Measurements from ENCODE around the gene ENTHD1.
"Not testable (repeated sequence)": the region's sequence is repeated elsewhere in the genome, so short reads cannot be mapped to it uniquely, and the experiment has no call there.

The ENTHD1 gene

DNA sequence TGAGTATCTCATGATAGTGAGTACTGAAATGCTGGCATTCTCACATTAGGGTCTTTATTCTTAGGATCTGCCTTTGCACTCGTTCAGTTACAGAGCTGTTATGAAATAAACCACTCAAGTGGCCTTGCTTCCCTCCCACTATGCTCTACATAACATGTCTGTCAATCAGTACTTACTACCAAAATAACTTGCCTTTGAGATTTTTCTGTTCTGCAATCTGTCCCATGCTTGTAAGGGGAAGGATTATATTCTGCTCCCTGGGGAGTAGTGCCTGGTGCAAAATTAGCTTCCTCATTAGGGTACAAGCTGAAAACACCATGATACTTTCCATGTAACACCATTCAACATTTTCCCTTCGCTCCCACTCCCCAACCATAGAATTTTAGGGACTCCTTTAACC is 5.4 kb upstream of the ENTHD1 start:
- H3K4me1 Mint-ChIP-seq, result peaks cover 26% of the 10 kb centered on the region
- H3K4me3 Mint-ChIP-seq, result peak overlapping the region; percentile 41
- H3K27me3 Mint-ChIP-seq, result no peaks in the 10 kb centered on the region
- DNase-seq (ENCODE audit: low spot score in 2 of 2) (peak; percentile 27 to 68), ATAC-seq (ENCODE audit: low read depth) (peak; percentile 92)
- no peaks in the 10 kb centered on the region for H3K9me3 Mint-ChIP-seq
- peak overlapping the region; percentile 12 for H3K27ac Mint-ChIP-seq
- no peaks in the 10 kb centered on the region for H3K36me3 Mint-ChIP-seq

DNA sequence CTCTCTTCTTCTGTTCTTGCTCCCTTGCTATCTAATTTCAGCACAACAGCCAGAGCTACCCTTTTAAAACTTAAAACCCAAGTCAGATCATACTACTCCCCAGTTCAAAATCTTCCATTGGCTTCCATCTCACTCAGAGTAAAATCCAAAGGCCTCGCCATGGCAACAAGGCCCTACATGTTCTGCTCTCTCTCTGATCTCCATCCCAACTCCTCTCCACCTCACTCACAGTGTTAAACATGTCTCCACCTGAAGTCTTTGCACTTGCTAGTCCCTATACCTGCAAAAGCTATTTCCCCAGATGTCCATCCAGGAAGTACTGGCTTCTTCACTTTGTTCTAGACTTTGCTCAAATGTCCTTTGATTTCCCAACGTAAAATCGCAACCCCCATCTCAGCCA is 4.3 kb upstream of the ENTHD1 start:
- DNase-seq (ENCODE audit: low spot score in 2 of 2), result no peak
- Mint-ChIP-seq H3K4me3 (no peak overlapping the region), H3K36me3 (no peaks in the 10 kb centered on the region), H3K27me3 (no peaks in the 10 kb centered on the region), H3K27ac (no peak overlapping the region), H3K9me3 (no peaks in the 10 kb centered on the region), H3K4me1 (peaks cover 26% of the 10 kb centered on the region)
- no peak for ATAC-seq (ENCODE audit: low read depth)

DNA sequence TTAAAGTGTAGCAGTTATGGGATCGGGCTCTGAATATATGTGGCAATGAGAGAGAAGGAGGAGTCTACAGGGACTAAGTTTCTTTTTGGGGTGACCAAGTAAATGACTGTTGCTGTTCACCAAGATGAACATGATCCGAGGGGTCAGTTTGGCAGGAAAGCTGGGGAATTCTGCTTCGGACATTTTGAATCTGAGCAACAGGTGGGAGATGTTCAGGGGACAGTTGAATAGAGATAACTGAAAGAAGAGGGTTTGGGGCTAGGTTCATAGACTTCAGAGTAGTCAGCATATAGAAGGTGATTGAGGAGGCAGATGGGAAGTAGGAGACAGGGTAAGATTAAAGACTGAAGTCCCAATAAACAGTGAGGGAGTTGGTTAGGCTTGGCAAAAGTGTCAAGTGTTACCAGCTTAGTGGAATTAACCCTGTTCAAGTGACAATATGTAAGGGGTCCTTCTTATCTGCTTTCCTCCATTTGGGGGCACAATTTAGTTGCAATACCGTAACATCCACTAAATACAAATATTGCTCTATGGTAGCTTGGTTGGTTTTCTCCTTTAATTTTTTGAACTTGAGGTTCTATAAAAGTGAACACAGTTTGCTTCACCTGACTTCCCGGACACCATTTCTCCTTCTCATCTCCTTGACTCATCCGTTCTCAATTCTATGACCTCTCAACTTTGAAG is 2.9 kb upstream of the ENTHD1 start:
- no peaks in the 10 kb centered on the region for H3K27me3 Mint-ChIP-seq
- no peaks in the 10 kb centered on the region for H3K36me3 Mint-ChIP-seq
- DNase-seq (ENCODE audit: low spot score in 2 of 2) (no peak), ATAC-seq (ENCODE audit: low read depth) (no peak)
- no peak overlapping the region for H3K27ac Mint-ChIP-seq
- H3K9me3 Mint-ChIP-seq, result no peaks in the 10 kb centered on the region
- H3K4me3 Mint-ChIP-seq, result no peak overlapping the region
- H3K4me1 Mint-ChIP-seq, result peaks cover 21% of the 10 kb centered on the region

DNA sequence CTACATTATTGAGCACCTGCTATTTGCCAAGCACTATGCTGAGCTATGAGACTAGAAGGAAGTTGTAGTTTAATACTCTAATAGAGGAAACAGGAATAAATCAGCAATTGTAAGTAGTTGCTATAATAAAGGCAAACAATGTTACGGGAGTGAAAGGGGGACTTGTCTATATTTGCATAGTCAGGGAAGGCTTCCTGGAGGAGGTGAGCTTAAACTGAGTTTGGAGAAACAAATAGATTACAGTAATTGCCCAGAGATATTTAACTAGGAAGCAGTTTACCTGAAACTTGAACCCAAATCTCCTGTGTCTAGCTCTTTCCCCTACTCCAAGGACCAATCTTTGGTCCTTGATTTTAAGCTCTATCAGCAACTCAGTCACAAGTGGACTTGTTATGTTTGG is 2.1 kb upstream of the ENTHD1 start:
- no peaks in the 10 kb centered on the region for H3K36me3 Mint-ChIP-seq
- no peaks in the 10 kb centered on the region for H3K9me3 Mint-ChIP-seq
- no peaks in the 10 kb centered on the region for H3K27me3 Mint-ChIP-seq
- H3K27ac Mint-ChIP-seq, result no peak overlapping the region
- H3K4me3 Mint-ChIP-seq, result no peak overlapping the region
- DNase-seq (ENCODE audit: low spot score in 2 of 2) (no peak), ATAC-seq (ENCODE audit: low read depth) (no peak)
- peaks cover 14% of the 10 kb centered on the region for H3K4me1 Mint-ChIP-seq

DNA sequence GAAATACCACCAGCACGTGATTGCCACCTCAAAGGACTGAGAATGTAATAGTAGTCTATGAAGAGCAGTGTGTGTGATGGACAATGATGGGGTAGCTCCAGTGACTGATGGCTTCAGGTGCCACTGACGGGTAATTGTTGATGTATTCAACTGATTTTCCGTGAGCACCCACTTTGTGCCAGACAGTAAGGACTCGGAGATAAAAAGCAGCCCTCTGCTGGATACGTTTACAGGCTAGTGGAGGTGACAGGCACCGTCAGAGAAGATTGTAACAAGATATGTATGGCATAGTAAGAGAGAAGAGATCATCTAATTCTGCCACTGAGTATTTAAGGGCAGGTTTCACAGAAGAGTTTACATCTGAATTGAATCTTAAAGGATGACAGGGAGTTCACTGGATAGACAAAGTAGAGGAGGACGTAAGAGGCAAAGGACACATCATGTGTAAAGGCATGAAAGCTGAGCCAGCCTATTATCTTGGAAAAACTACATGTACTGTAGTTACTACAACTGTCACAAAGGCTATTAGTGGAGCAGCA is 1.1 kb upstream of the ENTHD1 start:
- DNase-seq (ENCODE audit: low spot score in 2 of 2) (no peak), ATAC-seq (ENCODE audit: low read depth) (no peak)
- Mint-ChIP-seq H3K4me1 (peaks cover 10% of the 10 kb centered on the region), H3K36me3 (no peaks in the 10 kb centered on the region), H3K27me3 (no peaks in the 10 kb centered on the region), H3K9me3 (no peaks in the 10 kb centered on the region), H3K27ac (no peak overlapping the region), H3K4me3 (no peak overlapping the region)

DNA sequence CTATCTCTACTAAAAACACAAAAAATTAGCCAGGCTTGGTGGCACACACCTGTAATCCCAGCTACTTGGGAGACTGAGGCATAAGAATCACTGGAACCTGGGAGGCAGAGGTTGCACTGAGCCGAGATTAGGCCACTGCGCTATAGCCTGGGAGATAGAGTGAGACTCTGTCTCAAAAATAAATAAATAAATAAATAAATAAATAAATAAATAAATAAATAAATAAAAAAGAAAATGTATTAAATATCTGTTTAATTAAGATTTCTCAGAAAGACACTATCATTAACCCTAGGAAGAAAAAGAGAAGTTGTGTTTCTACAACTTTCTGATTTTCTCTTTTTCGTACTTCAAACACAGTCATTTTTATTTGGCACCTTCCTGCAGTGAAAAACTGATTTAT is 3.6 kb downstream of the ENTHD1 start:
- not testable (repeated sequence) for H3K4me1 Mint-ChIP-seq; H3K36me3 Mint-ChIP-seq; H3K4me3 Mint-ChIP-seq; H3K9me3 Mint-ChIP-seq; DNase-seq (ENCODE audit: low spot score in 2 of 2); H3K27ac Mint-ChIP-seq; H3K27me3 Mint-ChIP-seq; ATAC-seq (ENCODE audit: low read depth)

DNA sequence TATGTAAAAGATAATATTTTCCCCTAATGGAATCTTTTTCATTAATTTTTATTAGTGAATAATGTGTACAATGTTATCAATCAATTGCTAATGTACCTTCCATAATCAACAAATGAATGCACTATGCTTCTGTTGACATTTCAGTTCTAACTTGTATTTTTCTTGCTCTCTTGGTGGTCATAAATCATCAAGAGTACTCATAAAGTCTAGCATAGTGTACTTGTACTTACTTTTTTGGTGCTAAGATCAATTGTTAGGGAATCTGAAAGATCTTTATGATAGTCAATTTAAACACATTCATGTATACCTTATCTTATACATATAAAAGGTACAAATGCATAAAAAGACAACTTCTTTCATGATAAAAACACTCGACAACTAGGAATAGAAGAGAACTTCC is 10.5 kb downstream of the ENTHD1 start:
- H3K4me3 Mint-ChIP-seq, result no peak overlapping the region

DNA sequence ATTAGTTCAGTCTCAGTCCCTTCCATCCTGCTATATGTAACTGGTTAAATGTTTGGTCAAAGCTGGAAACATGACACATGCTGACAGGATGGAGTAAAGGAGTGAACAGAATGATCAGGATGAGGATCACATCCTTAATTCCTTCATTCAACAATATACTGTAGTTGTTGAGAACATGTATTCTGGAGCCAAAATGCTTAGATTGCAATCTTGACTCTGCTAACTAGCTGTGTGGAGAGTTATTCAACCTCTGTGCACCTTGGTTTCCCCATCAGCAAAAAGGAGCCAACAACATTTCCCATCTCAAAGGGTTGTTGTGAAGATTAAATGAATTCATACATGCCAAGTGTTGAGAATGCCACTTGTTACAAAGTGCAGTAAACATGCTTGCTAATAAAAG is 12.8 kb downstream of the ENTHD1 start:
- ATAC-seq (ENCODE audit: low read depth) (no peak), DNase-seq (ENCODE audit: low spot score in 2 of 2) (no peak)
- no peaks in the 10 kb centered on the region for H3K9me3 Mint-ChIP-seq
- no peak overlapping the region for H3K27ac Mint-ChIP-seq
- peaks cover 3% of the 10 kb centered on the region for H3K4me1 Mint-ChIP-seq
- no peak overlapping the region for H3K4me3 Mint-ChIP-seq
- H3K36me3 Mint-ChIP-seq, result no peaks in the 10 kb centered on the region
- no peaks in the 10 kb centered on the region for H3K27me3 Mint-ChIP-seq

More for the DNA sequence above, 10.5 kb downstream of the ENTHD1 start:
- Mint-ChIP-seq H3K36me3 (no peaks in the 10 kb centered on the region), H3K27ac (no peak overlapping the region), H3K9me3 (no peaks in the 10 kb centered on the region), H3K4me1 (peaks cover 5% of the 10 kb centered on the region), H3K27me3 (no peaks in the 10 kb centered on the region)
- ATAC-seq (ENCODE audit: low read depth) (no peak), DNase-seq (ENCODE audit: low spot score in 2 of 2) (no peak)

DNA sequence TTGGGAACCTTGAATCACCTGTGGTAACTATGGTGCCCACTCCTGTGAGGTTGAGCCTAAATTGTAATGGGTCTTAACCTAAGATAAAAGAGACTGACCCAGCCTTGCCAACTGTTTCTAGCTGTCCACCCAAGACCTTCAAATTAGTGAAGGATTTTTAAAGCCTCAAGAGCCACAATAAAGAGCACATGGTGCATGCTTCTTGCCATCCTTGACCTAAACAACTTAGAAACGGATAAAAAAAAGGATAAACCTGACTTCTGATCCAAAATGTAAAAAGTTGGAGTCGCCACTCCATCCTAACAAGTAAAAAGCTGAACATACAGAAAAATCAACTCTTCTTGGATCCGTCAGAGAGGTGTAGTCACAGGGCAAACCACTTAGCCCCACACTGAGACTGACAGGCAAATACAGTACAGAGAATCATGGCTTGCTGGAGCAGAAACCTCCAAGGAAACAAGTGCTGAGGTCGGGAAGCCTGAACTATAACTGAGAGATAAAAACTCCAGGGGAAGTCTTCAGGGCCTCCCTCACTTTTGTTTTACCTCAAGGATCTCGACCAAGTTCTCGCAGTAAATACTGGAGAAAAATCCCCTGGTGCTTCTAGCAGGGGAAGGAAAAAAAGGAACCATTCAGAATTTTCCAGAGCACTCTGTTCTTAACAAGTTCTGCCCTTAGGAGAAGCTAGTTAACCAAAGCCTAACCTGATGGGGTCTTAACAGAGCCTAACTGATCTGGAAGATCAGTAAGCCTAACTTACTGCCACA is 16.3 kb downstream of the ENTHD1 start:
- Mint-ChIP-seq H3K9me3 (no peaks in the 10 kb centered on the region), H3K27me3 (no peaks in the 10 kb centered on the region), H3K36me3 (no peaks in the 10 kb centered on the region), H3K27ac (no peak overlapping the region), H3K4me1 (peaks cover 7% of the 10 kb centered on the region), H3K4me3 (no peak overlapping the region)
- no peak for ATAC-seq (ENCODE audit: low read depth)
- DNase-seq (ENCODE audit: low spot score in 2 of 2), result no peak

DNA sequence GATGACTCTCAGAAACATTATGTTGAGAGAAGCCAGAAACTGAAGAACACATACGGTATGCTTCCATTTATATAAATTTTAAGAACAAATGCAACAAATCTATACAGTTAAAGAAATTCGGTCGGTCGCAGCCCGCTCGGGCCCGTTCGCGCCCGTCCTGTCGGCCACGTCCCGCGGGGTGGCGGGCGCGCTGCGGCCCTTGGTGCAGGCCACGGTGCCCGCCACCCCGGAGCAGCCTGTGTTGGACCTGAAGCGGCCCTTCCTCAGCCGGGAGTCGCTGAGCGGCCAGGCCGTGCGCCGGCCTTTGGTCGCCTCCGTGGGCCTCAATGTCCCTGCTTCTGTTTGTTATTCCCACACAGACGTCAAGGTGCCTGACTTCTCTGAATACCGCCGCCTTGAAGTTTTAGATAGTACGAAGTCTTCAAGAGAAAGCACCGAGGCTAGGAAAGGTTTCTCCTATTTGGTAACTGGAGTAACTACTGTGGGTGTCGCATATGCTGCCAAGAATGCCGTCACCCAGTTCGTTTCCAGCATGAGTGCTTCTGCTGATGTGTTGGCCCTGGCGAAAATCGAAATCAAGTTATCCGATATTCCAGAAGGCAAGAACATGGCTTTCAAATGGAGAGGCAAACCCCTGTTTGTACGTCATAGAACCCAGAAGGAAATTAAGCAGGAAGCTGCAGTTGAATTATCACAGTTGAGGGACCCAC is 18.2 kb downstream of the ENTHD1 start:
- H3K9me3 Mint-ChIP-seq; H3K27ac Mint-ChIP-seq; H3K27me3 Mint-ChIP-seq; H3K4me1 Mint-ChIP-seq; DNase-seq (ENCODE audit: low spot score in 2 of 2); H3K36me3 Mint-ChIP-seq; H3K4me3 Mint-ChIP-seq: not testable (repeated sequence)
- peak; percentile 26 for ATAC-seq (ENCODE audit: low read depth)

DNA sequence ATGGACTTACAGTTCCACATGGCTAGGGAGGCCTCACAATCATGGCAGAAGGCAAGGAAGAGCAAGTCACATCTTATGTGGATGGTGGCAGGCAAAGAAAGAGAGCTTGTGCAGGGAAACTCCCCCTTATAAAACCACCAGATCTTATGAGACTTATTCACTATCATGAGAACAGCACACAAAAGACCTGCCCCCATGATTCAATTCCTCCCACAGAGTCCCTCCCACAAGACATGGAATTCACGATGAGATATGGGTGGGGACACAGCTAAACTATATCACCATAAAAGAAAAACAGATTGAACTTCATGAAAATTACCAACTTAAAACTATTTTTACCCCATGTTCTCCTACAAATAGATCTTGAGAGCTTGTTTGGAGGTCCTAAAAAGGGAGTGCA is 19.6 kb downstream of the ENTHD1 start:
- peaks cover 10% of the 10 kb centered on the region for H3K4me1 Mint-ChIP-seq
- no peak overlapping the region for H3K4me3 Mint-ChIP-seq
- H3K27me3 Mint-ChIP-seq, result no peaks in the 10 kb centered on the region
- DNase-seq (ENCODE audit: low spot score in 2 of 2) (no peak), ATAC-seq (ENCODE audit: low read depth) (no peak)
- no peak overlapping the region for H3K27ac Mint-ChIP-seq
- H3K36me3 Mint-ChIP-seq, result no peaks in the 10 kb centered on the region
- peaks cover under 1% of the 10 kb centered on the region for H3K9me3 Mint-ChIP-seq

DNA sequence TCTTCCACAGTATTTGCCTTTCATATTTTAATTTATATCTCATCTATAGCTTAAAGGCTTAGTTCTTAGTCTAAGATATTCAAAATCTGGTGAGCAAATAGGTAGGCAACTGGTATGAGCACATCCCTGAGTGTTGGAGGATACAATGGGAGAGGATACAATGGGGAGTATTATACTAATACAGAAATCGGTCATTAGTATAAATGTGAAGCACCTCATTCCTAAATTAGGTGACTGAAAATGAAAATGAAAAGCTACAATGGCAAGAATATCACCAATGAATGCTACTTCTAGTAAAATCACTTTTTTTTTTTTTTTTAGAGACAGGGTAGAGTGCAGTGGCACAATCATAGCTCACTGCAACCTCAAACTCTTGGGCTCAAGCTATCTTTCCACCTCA is 21.0 kb downstream of the ENTHD1 start:
- Mint-ChIP-seq H3K9me3 (peaks cover 1% of the 10 kb centered on the region), H3K27me3 (no peaks in the 10 kb centered on the region), H3K4me1 (peaks cover 21% of the 10 kb centered on the region), H3K4me3 (no peak overlapping the region), H3K27ac (no peak overlapping the region), H3K36me3 (no peaks in the 10 kb centered on the region)
- no peak for ATAC-seq (ENCODE audit: low read depth)
- no peak for DNase-seq (ENCODE audit: low spot score in 2 of 2)

DNA sequence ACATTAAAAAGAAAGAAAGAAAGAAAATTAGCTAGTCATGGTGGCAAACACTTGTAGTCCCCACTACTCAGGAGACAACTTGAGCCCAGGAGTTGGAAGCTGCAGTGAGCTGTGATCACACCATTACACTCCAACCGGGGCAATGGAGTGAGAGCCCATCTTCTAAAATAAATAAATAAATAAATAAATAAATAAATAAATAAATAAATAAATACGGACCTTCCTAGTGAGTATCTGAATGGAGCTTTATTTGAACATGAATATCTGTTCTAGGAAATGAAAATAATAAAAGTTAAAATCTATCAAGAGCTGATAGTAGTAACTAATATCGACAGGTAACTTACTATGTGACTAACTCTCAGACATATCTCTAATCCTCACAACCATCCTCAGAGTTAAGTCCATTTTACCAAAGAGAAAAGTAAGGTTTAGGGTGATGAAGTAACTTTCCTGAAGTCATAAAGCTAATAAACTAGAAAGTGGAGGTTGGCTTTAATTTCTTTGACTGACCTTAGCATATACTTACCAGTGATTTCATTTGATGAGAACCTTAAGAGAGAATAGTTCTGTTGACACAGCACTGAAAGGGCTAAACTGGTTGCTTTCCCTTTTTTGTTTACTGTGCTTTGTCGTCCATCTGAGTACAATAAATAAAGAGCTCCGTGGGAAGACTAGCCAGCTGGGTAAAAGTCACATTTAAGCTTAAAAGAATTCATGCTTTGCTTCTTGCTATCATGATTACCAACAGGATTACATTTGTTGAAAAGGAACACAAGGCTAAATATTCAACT is 22.4 kb downstream of the ENTHD1 start:
- no peak for DNase-seq (ENCODE audit: low spot score in 2 of 2)
- no peak for ATAC-seq (ENCODE audit: low read depth)
- no peaks in the 10 kb centered on the region for H3K36me3 Mint-ChIP-seq
- H3K27me3 Mint-ChIP-seq, result no peaks in the 10 kb centered on the region
- H3K27ac Mint-ChIP-seq, result peak overlapping the region; percentile 75
- H3K4me3 Mint-ChIP-seq, result no peak overlapping the region
- H3K4me1 Mint-ChIP-seq, result peaks cover 28% of the 10 kb centered on the region
- H3K9me3 Mint-ChIP-seq, result peaks cover 1% of the 10 kb centered on the region

DNA sequence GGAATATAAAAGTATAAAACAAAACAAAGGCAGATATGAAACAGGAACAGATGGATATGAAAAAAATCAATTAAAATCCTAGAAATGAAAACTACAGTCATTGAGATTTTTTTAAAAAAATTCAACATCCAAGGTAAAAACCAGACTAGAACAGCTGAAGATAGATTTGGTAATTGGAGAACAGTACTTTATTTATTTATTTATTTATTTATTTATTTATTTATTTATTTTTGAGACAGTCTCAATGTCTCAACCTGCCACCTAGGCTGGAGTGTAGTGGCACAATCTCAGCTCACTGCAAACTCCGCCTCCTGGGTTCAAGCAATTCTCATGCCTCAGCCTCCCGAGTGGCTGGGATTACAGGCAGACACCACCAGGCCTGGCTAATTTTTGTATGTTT is 23.8 kb downstream of the ENTHD1 start:
- not testable (repeated sequence) for H3K27ac Mint-ChIP-seq; H3K4me3 Mint-ChIP-seq; DNase-seq (ENCODE audit: low spot score in 2 of 2); ATAC-seq (ENCODE audit: low read depth); H3K27me3 Mint-ChIP-seq; H3K36me3 Mint-ChIP-seq; H3K9me3 Mint-ChIP-seq
- peaks cover 31% of the 10 kb centered on the region for H3K4me1 Mint-ChIP-seq
